Adrenal gland (tissue), 5 donors: ENCODE data around the gene USP31.

ENCODE experiments used
- POLR2A ChIP-seq, 2 donors: fragments of 450-650 bp; IDR thresholded peaks; one replicate each; pipeline ENCODE4 v1.6.1; 2017; ENCODE audit warnings: antibody characterized with exemption in 2 of 2, mild to moderate bottlenecking in 2 of 2, moderate library complexity in 1 of 2
- TF ChIP-seq, protein P1 (sequence below), 6 experiments: fragments of 450-650 bp in 4 of 6; fragments of 200-600 bp in 2 of 6; sonication (generic) in 1 of 6; IDR thresholded peaks; 1 replicate in 5 of 6; 2 replicates in 1 of 6; pipeline versions ENCODE4 v1.5.1 to v1.8.0; 2016 to 2021; ENCODE audit warnings: antibody characterized with exemption in 6 of 6, mild to moderate bottlenecking in 2 of 6, moderate library complexity in 1 of 6
- donor health status: DM: no; HTN: no; CAD: no.

DNA sequence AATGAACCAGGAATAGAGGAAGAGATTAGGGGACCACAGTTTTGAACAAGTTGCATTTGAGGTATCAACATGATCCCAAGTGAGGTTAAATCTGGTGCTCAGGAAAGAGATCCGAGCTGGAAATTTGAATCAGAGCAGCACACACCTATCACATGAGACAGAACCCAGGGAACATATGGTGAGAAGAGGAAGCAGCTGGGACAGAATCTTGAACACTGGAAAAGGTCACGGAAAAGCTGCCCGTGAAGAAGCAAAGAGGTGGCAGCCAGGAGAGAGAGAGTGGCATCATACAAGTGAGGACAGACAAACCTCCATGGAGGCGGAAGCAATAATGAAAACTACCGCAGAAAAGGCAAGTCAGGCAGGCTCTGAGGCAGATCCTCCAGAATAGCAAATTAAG, 36.1 kb downstream of the USP31 start:
- TF ChIP-seq, protein P1, sequence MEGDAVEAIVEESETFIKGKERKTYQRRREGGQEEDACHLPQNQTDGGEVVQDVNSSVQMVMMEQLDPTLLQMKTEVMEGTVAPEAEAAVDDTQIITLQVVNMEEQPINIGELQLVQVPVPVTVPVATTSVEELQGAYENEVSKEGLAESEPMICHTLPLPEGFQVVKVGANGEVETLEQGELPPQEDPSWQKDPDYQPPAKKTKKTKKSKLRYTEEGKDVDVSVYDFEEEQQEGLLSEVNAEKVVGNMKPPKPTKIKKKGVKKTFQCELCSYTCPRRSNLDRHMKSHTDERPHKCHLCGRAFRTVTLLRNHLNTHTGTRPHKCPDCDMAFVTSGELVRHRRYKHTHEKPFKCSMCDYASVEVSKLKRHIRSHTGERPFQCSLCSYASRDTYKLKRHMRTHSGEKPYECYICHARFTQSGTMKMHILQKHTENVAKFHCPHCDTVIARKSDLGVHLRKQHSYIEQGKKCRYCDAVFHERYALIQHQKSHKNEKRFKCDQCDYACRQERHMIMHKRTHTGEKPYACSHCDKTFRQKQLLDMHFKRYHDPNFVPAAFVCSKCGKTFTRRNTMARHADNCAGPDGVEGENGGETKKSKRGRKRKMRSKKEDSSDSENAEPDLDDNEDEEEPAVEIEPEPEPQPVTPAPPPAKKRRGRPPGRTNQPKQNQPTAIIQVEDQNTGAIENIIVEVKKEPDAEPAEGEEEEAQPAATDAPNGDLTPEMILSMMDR (IDR thresholded peaks at IDR 0.05): no peak
- no peak for TF ChIP-seq POLR2A (IDR thresholded peaks at IDR 0.05)
